ENCODE measurements around the gene RBM38. TPM values are rescaled to one million over a fixed set of nuclear protein-coding genes. Genes with fewer than 3 reads are reported as not detected.

RBM38 gene
- total RNA-seq, 1 donor from 2014 or later, result 26.6 TPM

GRCh38 chr20:57450931-57451330 lies 59.7 kb downstream of the RBM38 start:
- Histone ChIP-seq H3F3A (ENCODE audit: low read depth) (no peaks in the 10 kb centered on the region), H3K27me3 (no peaks in the 10 kb centered on the region), H3K4me1 (peaks cover 11% of the 10 kb centered on the region), H3K9ac (no peak overlapping the region), H3K9me3 (ENCODE audit: low read depth) (no peaks in the 10 kb centered on the region), H3K36me3 (no peaks in the 10 kb centered on the region), H3K27ac (no peak overlapping the region), H4K20me1 (ENCODE audit: low read depth) (no peaks in the 10 kb centered on the region), H3K4me3 (no peak overlapping the region), H3K79me2 (ENCODE audit: low read depth) (no peaks in the 10 kb centered on the region), H2AFZ (replicated peaks) (peak overlapping the region; percentile 50), H3K4me2 (no peak overlapping the region)
- no peak for DNase-seq (ENCODE audit: low spot score)
- no peak for TF ChIP-seq EZH2phosphoT487 (IDR thresholded peaks at IDR 0.05)
- no peak for TF ChIP-seq CTCF (IDR thresholded peaks at IDR 0.05)
- TF ChIP-seq EZH2 (IDR thresholded peaks at IDR 0.05), result no peak
- H3K27ac Mint-ChIP-seq, result peak overlapping the region; percentile 91
- H3K9me3 Mint-ChIP-seq, result no peaks in the 10 kb centered on the region
- H3K27me3 Mint-ChIP-seq (ENCODE audit: insufficient read depth, low read depth), result peaks cover 23% of the 10 kb centered on the region
- H3K4me3 Mint-ChIP-seq, result no peak overlapping the region
- H3K36me3 Mint-ChIP-seq, result no peaks in the 10 kb centered on the region
- H3K4me1 Mint-ChIP-seq, result peaks cover 25% of the 10 kb centered on the region

DNA sequence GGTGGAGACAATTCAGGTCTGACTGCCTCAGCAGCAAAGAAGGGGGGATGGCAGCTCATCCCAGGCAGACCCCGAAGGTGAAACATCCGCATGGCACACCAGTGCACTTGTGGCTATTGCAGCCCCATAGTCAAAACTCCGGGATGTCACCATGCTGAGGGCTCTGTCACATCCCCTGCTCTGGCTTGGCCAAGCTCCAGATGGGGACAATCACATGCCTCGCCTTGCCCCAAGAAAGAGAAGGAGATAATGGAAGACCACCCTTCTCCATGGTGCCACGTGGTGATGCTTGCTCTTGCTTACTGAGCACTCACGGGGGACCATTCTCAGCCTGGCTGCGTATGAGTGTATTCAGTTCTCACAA lies 60.2 kb downstream of the RBM38 start:
- peaks cover 23% of the 10 kb centered on the region for H3K4me1 Mint-ChIP-seq
- H3K9me3 Mint-ChIP-seq, result no peaks in the 10 kb centered on the region
- Histone ChIP-seq H2AFZ (replicated peaks) (no peak overlapping the region), H3K27me3 (no peaks in the 10 kb centered on the region), H3K9me3 (ENCODE audit: low read depth) (no peaks in the 10 kb centered on the region), H3F3A (ENCODE audit: low read depth) (no peaks in the 10 kb centered on the region), H3K79me2 (ENCODE audit: low read depth) (no peaks in the 10 kb centered on the region), H3K4me1 (peaks cover 11% of the 10 kb centered on the region), H3K27ac (no peak overlapping the region), H3K4me2 (no peak overlapping the region), H3K36me3 (no peaks in the 10 kb centered on the region), H3K9ac (no peak overlapping the region), H4K20me1 (ENCODE audit: low read depth) (no peaks in the 10 kb centered on the region), H3K4me3 (no peak overlapping the region)
- H3K27me3 Mint-ChIP-seq (ENCODE audit: insufficient read depth, low read depth), result peaks cover 23% of the 10 kb centered on the region
- H3K27ac Mint-ChIP-seq, result no peak overlapping the region
- no peak for TF ChIP-seq EZH2 (IDR thresholded peaks at IDR 0.05)
- no peak for TF ChIP-seq EZH2phosphoT487 (IDR thresholded peaks at IDR 0.05)
- DNase-seq (ENCODE audit: low spot score), result no peak
- peak overlapping the region; percentile 43 for H3K4me3 Mint-ChIP-seq
- H3K36me3 Mint-ChIP-seq, result no peaks in the 10 kb centered on the region

GRCh38 chr20:57451795-57452661 lies 60.8 kb downstream of the RBM38 start:
- Mint-ChIP-seq H3K9me3 (no peaks in the 10 kb centered on the region), H3K27ac (peak overlapping the region; percentile 52), H3K27me3 (ENCODE audit: insufficient read depth, low read depth) (peaks cover 25% of the 10 kb centered on the region), H3K36me3 (no peaks in the 10 kb centered on the region), H3K4me1 (peaks cover 21% of the 10 kb centered on the region), H3K4me3 (peak overlapping the region; percentile 3)
- Histone ChIP-seq H3K4me1 (peaks cover 11% of the 10 kb centered on the region), H3K79me2 (ENCODE audit: low read depth) (no peaks in the 10 kb centered on the region), H2AFZ (replicated peaks) (no peak overlapping the region), H3K27me3 (no peaks in the 10 kb centered on the region), H3K9me3 (ENCODE audit: low read depth) (no peaks in the 10 kb centered on the region), H3K27ac (no peak overlapping the region), H3K36me3 (no peaks in the 10 kb centered on the region), H3K9ac (no peak overlapping the region), H3K4me2 (no peak overlapping the region), H4K20me1 (ENCODE audit: low read depth) (no peaks in the 10 kb centered on the region), H3F3A (ENCODE audit: low read depth) (no peaks in the 10 kb centered on the region), H3K4me3 (no peak overlapping the region)
- no peak for DNase-seq (ENCODE audit: low spot score)
- TF ChIP-seq EZH2 (IDR thresholded peaks at IDR 0.05) (no peak), CTCF (IDR thresholded peaks at IDR 0.05) (no peak), EZH2phosphoT487 (IDR thresholded peaks at IDR 0.05) (no peak)

GRCh38 chr20:57455386-57455785 lies 64.2 kb downstream of the RBM38 start:
- H3K9ac ChIP-seq, result no peak overlapping the region
- Mint-ChIP-seq H3K4me1 (peaks cover 37% of the 10 kb centered on the region), H3K27ac (no peak overlapping the region), H3K9me3 (peaks cover 6% of the 10 kb centered on the region), H3K36me3 (no peaks in the 10 kb centered on the region), H3K4me3 (no peak overlapping the region), H3K27me3 (ENCODE audit: insufficient read depth, low read depth) (peaks cover 22% of the 10 kb centered on the region)
- H3K9me3 ChIP-seq (ENCODE audit: low read depth), result no peaks in the 10 kb centered on the region
- H2AFZ ChIP-seq (replicated peaks), result no peak overlapping the region
- no peaks in the 10 kb centered on the region for H3K79me2 ChIP-seq (ENCODE audit: low read depth)
- no peak overlapping the region for H3K4me3 ChIP-seq
- no peak for DNase-seq (ENCODE audit: low spot score)
- TF ChIP-seq CTCF (IDR thresholded peaks at IDR 0.05) (no peak), EZH2phosphoT487 (IDR thresholded peaks at IDR 0.05) (no peak), EZH2 (IDR thresholded peaks at IDR 0.05) (no peak)
- no peaks in the 10 kb centered on the region for H3K36me3 ChIP-seq
- no peaks in the 10 kb centered on the region for H4K20me1 ChIP-seq (ENCODE audit: low read depth)
- no peaks in the 10 kb centered on the region for H3F3A ChIP-seq (ENCODE audit: low read depth)
- peaks cover 11% of the 10 kb centered on the region for H3K4me1 ChIP-seq
- H3K4me2 ChIP-seq, result no peak overlapping the region
- no peaks in the 10 kb centered on the region for H3K27me3 ChIP-seq
- no peak overlapping the region for H3K27ac ChIP-seq

Data from neural progenitor cell (in vitro differentiated cells).